ENCODE measurements around the gene SLC7A6OS. TPM values are rescaled to one million over a fixed set of nuclear protein-coding genes. Genes with fewer than 3 reads are reported as not detected.
"Not testable (repeated sequence)": the region's sequence is repeated elsewhere in the genome, so short reads cannot be mapped to it uniquely, and the experiment has no call there.

The SLC7A6OS gene
- total RNA-seq, 1 experiment from 2014 or later, result 15.6 TPM

DNA sequence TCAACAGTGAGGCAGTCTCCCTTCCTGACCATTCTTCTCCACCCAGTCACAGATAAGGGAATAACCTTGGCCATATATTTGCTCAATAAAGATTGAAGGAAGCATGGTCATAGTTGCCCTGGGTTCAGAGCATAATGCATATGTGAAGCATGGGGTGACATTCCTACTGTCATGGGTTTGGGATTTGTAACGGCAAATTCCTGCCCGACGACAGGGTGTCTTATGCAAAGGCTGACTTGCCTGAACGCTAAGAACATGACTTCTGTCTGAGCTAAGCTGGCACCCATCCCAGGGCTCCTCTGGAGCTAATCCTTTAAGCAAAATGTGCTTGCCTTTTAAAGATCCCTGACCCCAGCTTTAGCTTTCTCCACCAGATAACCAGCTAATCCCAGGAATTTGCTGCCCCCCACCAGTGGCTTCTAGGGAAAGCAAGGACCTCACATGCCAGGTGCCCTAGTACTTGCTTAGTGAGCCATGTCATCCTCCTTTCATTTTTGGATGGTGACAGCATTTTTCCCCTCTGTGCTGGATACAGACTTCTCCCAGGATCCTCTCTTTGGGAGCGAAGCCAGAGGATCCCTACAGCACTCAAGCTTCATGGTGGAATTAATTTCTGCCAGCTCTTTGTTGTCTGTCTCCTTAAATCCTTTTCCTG, 11.7 kb downstream of the SLC7A6OS start:
- Histone ChIP-seq H3K9me3 (replicated peaks) (no peaks in the 10 kb centered on the region), H3K27ac (no peak overlapping the region), H3K36me3 (peaks cover 98% of the 10 kb centered on the region), H3K27me3 (replicated peaks) (no peaks in the 10 kb centered on the region), H3K4me1 (replicated peaks) (0 out of 2 replicates have a peak, but pooled peaks cover 3% of the 10 kb centered on the region), H3K4me3 (no peak overlapping the region)
- DNase-seq (ENCODE audit: low read depth in 1 of 2, low spot score in 2 of 2), result no peak

GRCh38 chr16:68298312-68298711, 12.4 kb downstream of the SLC7A6OS start:
- no peak overlapping the region for H3K27ac ChIP-seq
- no peak overlapping the region for H3K4me3 ChIP-seq
- H3K9me3 ChIP-seq (replicated peaks), result no peaks in the 10 kb centered on the region
- DNase-seq (ENCODE audit: low read depth in 1 of 2, low spot score in 2 of 2), result no peak
- H3K36me3 ChIP-seq, result peaks cover 98% of the 10 kb centered on the region
- H3K27me3 ChIP-seq (replicated peaks), result no peaks in the 10 kb centered on the region
- H3K4me1 ChIP-seq (replicated peaks), result 0 out of 2 replicates have a peak, but pooled peaks cover 3% of the 10 kb centered on the region

- H3K4me3 ChIP-seq, result no peak overlapping the region
- no peak overlapping the region for H3K27ac ChIP-seq
- no peaks in the 10 kb centered on the region for H3K27me3 ChIP-seq (replicated peaks)
- H3K36me3 ChIP-seq, result peaks cover 98% of the 10 kb centered on the region
- no peaks in the 10 kb centered on the region for H3K9me3 ChIP-seq (replicated peaks)
- no peak for DNase-seq (ENCODE audit: low read depth in 1 of 2, low spot score in 2 of 2)
- 0 out of 2 replicates have a peak, but pooled peaks cover 3% of the 10 kb centered on the region for H3K4me1 ChIP-seq (replicated peaks)
Measured at GRCh38 chr16:68297908-68298307, 12.8 kb downstream of the SLC7A6OS start.

DNA sequence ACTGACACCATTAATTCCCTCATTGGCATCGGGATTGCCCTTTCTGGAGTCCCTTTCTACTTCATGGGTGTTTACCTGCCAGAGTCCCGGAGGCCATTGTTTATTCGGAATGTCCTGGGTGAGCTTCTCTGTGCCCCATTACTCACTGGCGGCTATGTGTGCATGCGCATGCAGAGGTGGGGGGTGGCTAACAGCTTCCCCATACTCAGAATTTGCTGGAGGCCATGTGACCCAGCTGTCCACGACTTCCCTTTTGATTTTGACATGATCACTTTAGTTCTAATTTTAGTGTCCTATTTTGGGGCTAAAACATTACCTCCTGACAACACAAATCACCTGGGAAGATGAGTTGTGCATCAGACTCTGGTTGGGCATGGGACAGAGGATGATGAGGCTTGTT, 14.1 kb downstream of the SLC7A6OS start:
- Histone ChIP-seq H3K4me1 (replicated peaks) (0 out of 2 replicates have a peak, but pooled peaks cover 3% of the 10 kb centered on the region), H3K4me3 (no peak overlapping the region), H3K9me3 (replicated peaks) (no peaks in the 10 kb centered on the region), H3K36me3 (peaks cover 97% of the 10 kb centered on the region), H3K27ac (no peak overlapping the region), H3K27me3 (replicated peaks) (no peaks in the 10 kb centered on the region)
- DNase-seq (ENCODE audit: low read depth in 1 of 2, low spot score in 2 of 2), result no peak

- Histone ChIP-seq H3K4me1 (replicated peaks) (0 out of 2 replicates have a peak, but pooled peaks cover 3% of the 10 kb centered on the region), H3K27me3 (replicated peaks) (no peaks in the 10 kb centered on the region), H3K27ac (no peak overlapping the region), H3K4me3 (no peak overlapping the region), H3K9me3 (replicated peaks) (no peaks in the 10 kb centered on the region), H3K36me3 (peaks cover 97% of the 10 kb centered on the region)
- no peak for DNase-seq (ENCODE audit: low read depth in 1 of 2, low spot score in 2 of 2)
Measured at GRCh38 chr16:68296291-68296690, 14.5 kb downstream of the SLC7A6OS start.

DNA sequence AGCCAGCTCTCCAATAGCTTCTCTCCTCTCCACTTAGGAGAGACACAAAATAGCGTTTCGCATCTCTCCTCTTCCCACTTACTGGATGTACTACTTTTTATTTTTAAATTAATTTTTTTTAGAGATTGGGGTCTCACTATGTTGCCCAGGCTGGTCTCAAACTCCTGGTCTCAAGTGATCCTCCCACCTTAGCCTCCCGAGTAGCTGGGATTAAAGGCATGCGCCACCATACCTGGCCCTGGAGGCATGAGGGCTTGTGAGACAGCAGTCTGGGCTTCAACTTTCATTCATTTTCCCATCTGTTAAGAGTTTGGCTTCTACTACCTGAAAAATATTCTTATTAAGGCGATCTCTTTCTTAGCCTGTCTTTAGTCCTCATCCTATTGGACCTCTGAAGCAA, 18.3 kb downstream of the SLC7A6OS start:
- Histone ChIP-seq H3K27me3 (replicated peaks) (no peaks in the 10 kb centered on the region), H3K36me3 (peaks cover 90% of the 10 kb centered on the region), H3K27ac (no peak overlapping the region), H3K4me3 (no peak overlapping the region), H3K4me1 (replicated peaks) (peaks cover 31% of the 10 kb centered on the region), H3K9me3 (replicated peaks) (no peaks in the 10 kb centered on the region)
- DNase-seq (ENCODE audit: low read depth in 1 of 2, low spot score in 2 of 2), result no peak

DNA sequence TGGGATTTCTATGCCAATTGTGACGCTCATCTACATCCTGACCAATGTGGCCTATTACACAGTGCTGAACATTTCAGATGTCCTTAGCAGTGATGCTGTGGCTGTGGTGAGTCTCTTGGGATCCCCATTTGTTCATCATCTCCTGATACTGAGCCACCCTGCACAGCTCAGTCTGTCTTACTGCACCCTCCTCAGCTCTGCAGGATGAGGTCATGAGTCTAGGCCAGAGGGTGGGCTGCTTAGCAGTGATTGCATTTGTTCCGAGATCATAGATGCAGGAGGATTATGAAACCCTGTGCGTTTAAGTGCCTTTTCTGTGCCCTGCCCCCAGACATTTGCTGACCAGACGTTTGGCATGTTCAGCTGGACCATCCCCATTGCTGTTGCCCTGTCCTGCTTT, 19.5 kb downstream of the SLC7A6OS start:
- H3K4me3 ChIP-seq, result no peak overlapping the region
- peaks cover 36% of the 10 kb centered on the region for H3K4me1 ChIP-seq (replicated peaks)
- no peaks in the 10 kb centered on the region for H3K9me3 ChIP-seq (replicated peaks)
- DNase-seq (ENCODE audit: low read depth in 1 of 2, low spot score in 2 of 2), result no peak
- H3K27ac ChIP-seq, result no peak overlapping the region
- peaks cover 90% of the 10 kb centered on the region for H3K36me3 ChIP-seq
- H3K27me3 ChIP-seq (replicated peaks), result no peaks in the 10 kb centered on the region

DNA sequence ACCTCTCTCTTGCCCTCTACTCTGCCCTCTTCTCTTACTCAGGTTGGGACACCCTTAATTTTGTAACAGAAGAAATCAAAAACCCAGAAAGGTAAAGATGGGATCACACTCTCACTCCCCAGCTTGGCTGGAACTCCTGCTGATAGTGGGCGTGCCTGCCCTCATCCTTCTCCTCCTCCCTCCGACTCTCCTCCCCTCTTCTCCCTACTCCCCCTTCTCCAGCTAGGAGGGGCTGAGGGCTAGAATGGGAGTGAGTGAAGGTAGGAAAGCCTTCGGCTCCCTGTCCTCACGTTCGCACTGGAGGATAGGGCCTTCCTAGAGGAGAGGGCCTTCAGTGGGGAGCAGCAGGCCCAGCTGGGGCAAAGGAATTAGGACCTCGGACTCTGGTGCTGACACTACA, 20.3 kb downstream of the SLC7A6OS start:
- peak overlapping the region; percentile 85 for H3K27ac ChIP-seq
- no peaks in the 10 kb centered on the region for H3K9me3 ChIP-seq (replicated peaks)
- no peaks in the 10 kb centered on the region for H3K27me3 ChIP-seq (replicated peaks)
- no peak for DNase-seq (ENCODE audit: low read depth in 1 of 2, low spot score in 2 of 2)
- H3K4me3 ChIP-seq, result no peak overlapping the region
- peaks cover 87% of the 10 kb centered on the region for H3K36me3 ChIP-seq
- peaks cover 36% of the 10 kb centered on the region for H3K4me1 ChIP-seq (replicated peaks)

DNA sequence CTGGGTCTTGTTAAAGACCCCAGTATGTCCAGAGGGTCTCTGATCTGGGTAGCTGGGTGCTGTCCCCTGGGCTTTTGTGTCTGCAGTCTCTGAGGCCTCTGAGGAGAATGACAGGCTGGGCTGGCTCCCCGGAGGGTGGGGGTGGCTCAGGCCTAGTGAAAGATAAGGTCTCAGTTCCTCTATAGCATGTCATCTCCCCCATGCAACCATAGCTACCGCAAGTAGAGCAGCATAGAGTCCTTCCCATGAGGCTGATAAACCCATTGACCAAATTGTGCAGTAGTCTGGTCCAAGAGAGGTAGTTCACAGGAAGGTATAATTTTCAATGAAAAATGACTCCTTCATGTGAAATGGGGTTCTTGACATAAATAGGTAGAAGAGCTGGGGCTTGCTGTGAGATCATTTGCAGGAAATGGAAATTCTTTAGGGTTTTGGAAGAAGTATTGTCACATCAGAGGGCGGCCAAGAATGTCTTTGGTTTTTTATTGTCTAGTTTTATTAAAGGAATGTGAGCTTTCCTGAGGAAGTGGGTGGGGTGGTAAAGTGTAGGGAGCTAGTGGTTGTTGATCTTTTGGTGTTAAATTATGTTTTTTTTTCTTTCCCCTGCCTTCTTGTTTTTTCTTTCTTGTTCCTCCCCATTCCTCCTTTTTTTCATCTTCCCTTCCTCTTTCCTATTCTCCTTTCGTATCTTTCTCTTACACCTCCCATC, 21.0 kb downstream of the SLC7A6OS start:
- peak in 1 of 2 experiments; percentile 72 for DNase-seq (ENCODE audit: low read depth in 1 of 2, low spot score in 2 of 2)
- Histone ChIP-seq H3K36me3 (peaks cover 87% of the 10 kb centered on the region), H3K9me3 (replicated peaks) (no peaks in the 10 kb centered on the region), H3K4me1 (replicated peaks) (peaks cover 36% of the 10 kb centered on the region), H3K4me3 (no peak overlapping the region), H3K27ac (peak overlapping the region; percentile 85), H3K27me3 (replicated peaks) (no peaks in the 10 kb centered on the region)

DNA sequence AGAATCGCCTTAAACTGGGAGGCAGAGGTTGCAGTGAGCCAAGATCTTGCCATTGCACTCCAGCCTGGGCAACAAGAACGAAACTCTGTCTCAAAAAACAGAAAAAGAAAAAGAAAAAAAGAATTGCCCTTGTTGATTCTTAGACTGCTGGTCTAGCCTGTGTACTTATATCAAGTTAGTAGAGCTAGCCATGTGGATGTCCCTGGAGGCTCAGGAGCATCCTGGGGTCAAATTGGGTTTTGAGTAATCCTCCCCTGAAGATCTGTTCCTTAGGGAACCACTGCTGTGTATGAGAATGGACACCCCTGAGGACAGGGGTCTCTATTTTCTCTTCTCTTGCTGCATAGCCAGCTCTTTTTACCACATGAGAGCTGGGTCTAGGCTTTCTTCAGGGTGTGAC, 21.5 kb downstream of the SLC7A6OS start:
- Histone ChIP-seq H3K4me1 (replicated peaks) (peaks cover 36% of the 10 kb centered on the region), H3K4me3 (no peak overlapping the region), H3K27me3 (replicated peaks) (no peaks in the 10 kb centered on the region), H3K27ac (peak overlapping the region; percentile 85), H3K36me3 (peaks cover 81% of the 10 kb centered on the region), H3K9me3 (replicated peaks) (no peaks in the 10 kb centered on the region)
- DNase-seq (ENCODE audit: low read depth in 1 of 2, low spot score in 2 of 2), result no peak

DNA sequence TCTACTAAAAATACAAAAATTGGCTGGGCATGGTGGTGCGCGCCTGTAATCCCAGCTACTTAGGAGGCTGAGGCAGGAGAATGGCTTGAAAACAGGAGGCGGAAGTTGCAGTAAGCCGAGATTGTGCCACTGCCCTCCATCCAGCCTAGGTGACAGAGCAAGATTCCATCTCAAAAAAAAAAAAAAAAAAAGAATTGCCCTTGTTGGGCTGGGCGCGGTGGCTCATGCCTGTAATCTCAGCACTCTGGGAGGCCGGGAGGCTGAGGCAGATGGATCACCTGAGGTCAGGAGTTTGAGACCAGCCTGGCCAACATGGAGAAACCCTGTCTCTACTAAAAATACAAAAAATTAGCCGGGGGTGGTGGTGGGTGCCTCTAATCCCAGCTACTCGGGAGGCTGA, 21.9 kb downstream of the SLC7A6OS start:
- Histone ChIP-seq H3K4me1 (replicated peaks) (peaks cover 36% of the 10 kb centered on the region), H3K36me3 (peaks cover 77% of the 10 kb centered on the region), H3K27ac (peak overlapping the region; percentile 85; the same call in 1 of the 2 replicates)
- not testable (repeated sequence) for H3K9me3 ChIP-seq (replicated peaks); DNase-seq (ENCODE audit: low read depth in 1 of 2, low spot score in 2 of 2); H3K4me3 ChIP-seq; H3K27me3 ChIP-seq (replicated peaks)

- Histone ChIP-seq H3K27me3 (replicated peaks) (no peaks in the 10 kb centered on the region), H3K27ac (no peak overlapping the region), H3K4me3 (no peak overlapping the region), H3K36me3 (peaks cover 73% of the 10 kb centered on the region), H3K4me1 (replicated peaks) (peaks cover 36% of the 10 kb centered on the region), H3K9me3 (replicated peaks) (no peaks in the 10 kb centered on the region)
- no peak for DNase-seq (ENCODE audit: low read depth in 1 of 2, low spot score in 2 of 2)
Measured at GRCh38 chr16:68288252-68288650, 22.5 kb downstream of the SLC7A6OS start.

GRCh38 chr16:68287276-68288251, 23.2 kb downstream of the SLC7A6OS start:
- DNase-seq (ENCODE audit: low read depth in 1 of 2, low spot score in 2 of 2), result peak; percentile 28 to 64
- peak overlapping the region; percentile 24; the same call in 1 of the 2 replicates for H3K27ac ChIP-seq
- peaks cover 72% of the 10 kb centered on the region for H3K36me3 ChIP-seq
- H3K4me3 ChIP-seq, result no peak overlapping the region
- no peaks in the 10 kb centered on the region for H3K9me3 ChIP-seq (replicated peaks)
- no peaks in the 10 kb centered on the region for H3K27me3 ChIP-seq (replicated peaks)
- peaks cover 36% of the 10 kb centered on the region for H3K4me1 ChIP-seq (replicated peaks)
